Muscle layer of colon (tissue), 2 donors: Measurements from ENCODE around the gene SH3RF3.

Source experiments
- H3K27ac ChIP-seq: one replicate; pipeline ENCODE4 v1.7.0; 2013; ENCODE audit warnings: low read depth, mild to moderate bottlenecking, low read length, moderate library complexity
- H3K27me3 ChIP-seq, 2 donors: one replicate each; pipeline ENCODE4 v1.7.0; 2013; ENCODE audit warnings: low read length in 2 of 2, mild to moderate bottlenecking in 2 of 2; ENCODE audit not compliant: insufficient read depth in 2 of 2, control insufficient read depth in 1 of 2
- H3K36me3 ChIP-seq: one replicate; pipeline ENCODE4 v1.7.0; 2013; ENCODE audit warnings: mild to moderate bottlenecking, low read length; ENCODE audit not compliant: insufficient read depth
- H3K4me1 ChIP-seq: one replicate; pipeline ENCODE4 v1.7.0; 2013; ENCODE audit warnings: mild to moderate bottlenecking, low read length; ENCODE audit not compliant: insufficient read depth
- H3K4me3 ChIP-seq, 2 donors: one replicate each; pipeline ENCODE4 v1.7.0; 2013; ENCODE audit warnings: low read length in 2 of 2, low read depth in 1 of 2, mild to moderate bottlenecking in 1 of 2, moderate library complexity in 1 of 2
- H3K9ac ChIP-seq: one replicate; pipeline ENCODE4 v1.7.0; 2013; ENCODE audit warnings: low read length
- H3K9me3 ChIP-seq: one replicate; pipeline ENCODE4 v1.7.0; 2013; ENCODE audit warnings: mild to moderate bottlenecking, low read length
- donor health status: abdominal sarcoma.
- donor health status: Adenocarcinoma of cecum.

SH3RF3 gene

DNA sequence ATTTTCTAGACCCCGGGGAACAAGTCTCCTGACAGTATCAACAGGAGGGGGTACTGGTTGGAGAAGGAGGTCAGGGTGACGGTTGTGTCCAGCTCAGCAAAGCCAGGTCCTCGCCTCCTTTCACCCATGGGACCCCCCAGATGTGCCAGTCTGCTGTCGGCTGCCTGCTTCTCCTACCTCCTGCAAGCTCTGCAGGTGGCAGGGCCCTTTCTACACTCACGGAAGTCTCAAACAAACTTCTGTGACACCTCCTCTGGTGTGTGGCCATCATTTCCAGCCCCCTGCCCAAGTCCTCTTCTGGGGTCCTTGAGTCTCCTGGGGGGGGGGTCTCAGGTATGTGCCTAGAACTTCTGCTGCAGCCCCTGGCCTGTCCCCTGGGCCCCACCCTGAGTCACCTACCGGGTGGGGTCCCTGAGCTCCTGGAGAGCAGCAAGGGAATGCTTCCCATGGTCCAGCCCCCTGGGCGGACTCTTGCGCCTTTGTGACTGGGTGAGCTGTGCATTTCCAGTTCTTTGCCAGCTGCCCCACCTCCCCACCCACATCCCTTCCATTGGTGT lies 12.8 kb downstream of the SH3RF3 start:
- H3K9ac ChIP-seq = no peak overlapping the region
- H3K27ac ChIP-seq = no peak overlapping the region
- no peaks in the 10 kb centered on the region for H3K9me3 ChIP-seq
- no peaks in the 10 kb centered on the region for H3K4me1 ChIP-seq
- no peaks in the 10 kb centered on the region for H3K36me3 ChIP-seq
- H3K27me3 ChIP-seq = no peaks in the 10 kb centered on the region
- H3K4me3 ChIP-seq = no peak overlapping the region

DNA sequence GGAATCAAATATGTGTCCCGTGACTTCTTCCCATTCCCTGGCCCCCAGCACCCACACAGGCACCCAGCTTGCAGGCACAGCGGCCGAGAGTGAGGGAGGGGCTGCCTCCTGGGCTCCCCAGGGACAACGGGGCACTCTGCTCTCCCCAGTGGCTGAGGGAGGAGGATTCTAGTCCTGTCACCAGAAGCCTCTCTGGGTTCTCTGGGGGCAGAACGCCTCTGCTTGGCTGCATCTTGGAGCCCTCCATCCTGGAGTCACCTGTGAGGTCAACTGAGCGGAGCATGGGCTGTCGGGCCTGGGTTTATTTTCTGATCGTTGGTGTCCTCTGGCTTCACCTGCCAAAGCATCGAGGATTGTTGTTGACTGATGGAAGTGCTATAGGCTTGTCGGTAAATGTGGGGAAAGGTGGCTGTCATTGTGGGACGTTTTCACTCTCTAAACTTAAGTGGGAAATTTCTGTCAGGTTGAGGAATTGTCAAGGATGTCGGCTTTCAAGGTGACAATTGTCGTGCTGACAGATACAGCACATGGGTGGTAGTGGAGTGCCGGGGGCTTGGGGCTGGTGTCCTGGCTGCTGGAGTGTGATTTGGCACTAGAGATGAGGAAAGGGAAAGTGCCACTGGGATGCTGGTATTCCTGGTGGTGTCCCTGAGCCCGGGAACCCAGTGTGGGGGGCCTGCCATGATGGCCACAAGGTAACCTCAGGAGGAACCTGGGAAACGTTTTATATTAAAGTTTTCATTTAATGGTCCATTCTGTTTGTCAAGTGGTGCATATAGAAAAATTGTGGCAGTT lies 13.6 kb downstream of the SH3RF3 start:
- Histone ChIP-seq H3K27ac (no peak overlapping the region), H3K4me1 (no peaks in the 10 kb centered on the region), H3K27me3 (no peaks in the 10 kb centered on the region), H3K9ac (no peak overlapping the region), H3K36me3 (no peaks in the 10 kb centered on the region), H3K9me3 (no peaks in the 10 kb centered on the region), H3K4me3 (no peak overlapping the region)

DNA sequence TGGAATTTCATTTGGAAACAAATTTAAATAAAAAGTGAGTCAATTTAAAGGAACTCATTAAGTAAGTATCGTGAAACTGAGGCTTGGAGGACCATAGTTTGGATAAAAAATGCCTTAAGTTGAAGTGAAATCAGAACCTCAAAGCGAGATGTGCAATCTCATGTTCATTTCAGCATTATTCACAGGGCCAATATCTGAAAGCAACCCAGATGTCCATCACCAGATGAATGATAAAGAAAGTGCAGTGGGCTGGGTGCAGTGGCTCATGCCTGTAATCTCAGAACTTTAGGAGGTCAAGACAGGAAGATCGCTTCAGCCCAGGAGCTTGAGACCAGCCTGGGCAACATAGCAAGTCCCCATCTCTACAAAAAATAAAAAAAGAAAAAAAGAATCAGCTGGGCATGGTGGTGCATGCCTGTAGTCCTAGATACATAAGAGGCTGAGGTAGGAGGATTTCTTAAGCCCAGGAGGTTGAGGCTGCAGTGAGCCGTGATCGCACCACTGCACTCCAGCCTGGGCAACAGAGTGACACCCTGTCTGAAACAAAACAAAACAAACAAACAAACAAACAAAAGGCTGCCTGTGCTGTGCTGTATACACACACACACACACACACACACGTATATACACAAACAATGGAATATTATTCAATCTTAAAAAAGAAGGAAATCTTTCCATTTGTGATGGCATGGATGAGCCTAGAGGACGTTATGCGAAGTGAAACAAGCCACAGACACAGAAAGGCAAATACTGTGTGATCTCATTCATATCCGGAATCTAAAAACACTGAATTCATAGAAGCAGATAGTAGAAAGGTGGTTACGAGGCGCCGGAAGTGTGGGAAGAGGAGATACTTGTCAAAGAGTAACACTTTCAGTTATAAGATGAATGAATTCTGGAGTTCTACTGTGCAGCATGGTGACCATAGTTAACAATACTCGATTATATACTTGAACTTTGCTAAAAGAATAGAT lies 14.5 kb downstream of the SH3RF3 start:
- H3K4me3 ChIP-seq = no peak overlapping the region
- H3K4me1 ChIP-seq = no peaks in the 10 kb centered on the region
- no peaks in the 10 kb centered on the region for H3K9me3 ChIP-seq
- no peaks in the 10 kb centered on the region for H3K36me3 ChIP-seq
- H3K9ac ChIP-seq = no peak overlapping the region
- no peak overlapping the region for H3K27ac ChIP-seq
- H3K27me3 ChIP-seq = no peaks in the 10 kb centered on the region

DNA sequence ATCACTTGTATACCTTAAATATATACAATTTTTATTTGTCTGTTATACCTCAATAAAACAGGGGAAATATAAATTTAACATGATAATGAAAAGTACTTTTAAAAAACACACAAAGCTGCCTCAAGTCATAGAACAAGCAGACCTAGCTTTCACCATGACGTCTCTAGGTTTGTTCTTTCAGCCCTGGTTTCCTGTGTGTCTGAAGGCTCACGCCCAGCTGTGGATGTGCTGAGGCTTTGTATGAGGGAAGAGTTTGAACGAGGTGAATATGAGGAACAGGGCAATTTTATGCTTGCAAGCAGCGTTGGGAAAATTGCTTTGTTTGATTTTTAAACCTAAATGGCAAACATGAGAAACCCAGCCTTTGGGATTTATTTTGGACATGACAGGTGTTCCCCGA lies 15.3 kb downstream of the SH3RF3 start:
- H3K4me3 ChIP-seq = no peak overlapping the region
- no peaks in the 10 kb centered on the region for H3K4me1 ChIP-seq
- H3K9ac ChIP-seq = no peak overlapping the region
- H3K27me3 ChIP-seq = no peaks in the 10 kb centered on the region
- no peak overlapping the region for H3K27ac ChIP-seq
- H3K36me3 ChIP-seq = no peaks in the 10 kb centered on the region
- no peaks in the 10 kb centered on the region for H3K9me3 ChIP-seq

DNA sequence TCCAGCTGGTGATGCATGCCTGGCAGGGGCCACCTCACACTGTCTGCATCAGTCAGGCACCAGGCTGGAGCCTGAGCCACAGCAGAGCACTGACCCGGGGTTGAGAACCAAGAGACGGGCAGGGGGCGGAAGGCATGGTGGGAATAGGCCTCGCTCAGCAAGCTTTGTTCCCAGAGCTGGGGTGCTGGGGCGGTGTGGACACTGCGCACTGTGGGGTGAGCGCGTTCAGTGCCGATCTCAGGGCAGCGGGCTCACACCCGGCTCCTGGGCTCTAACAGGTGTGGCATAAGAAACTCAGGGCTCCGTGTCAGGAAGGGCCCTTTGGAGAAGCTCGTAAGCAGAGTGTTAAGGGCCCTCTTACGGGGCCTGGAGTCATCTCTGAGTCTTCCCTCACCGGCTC lies 15.7 kb downstream of the SH3RF3 start:
- H3K27me3 ChIP-seq = no peaks in the 10 kb centered on the region
- H3K9me3 ChIP-seq = no peaks in the 10 kb centered on the region
- H3K27ac ChIP-seq = no peak overlapping the region
- no peaks in the 10 kb centered on the region for H3K36me3 ChIP-seq
- no peak overlapping the region for H3K4me3 ChIP-seq
- no peak overlapping the region for H3K9ac ChIP-seq
- no peaks in the 10 kb centered on the region for H3K4me1 ChIP-seq

DNA sequence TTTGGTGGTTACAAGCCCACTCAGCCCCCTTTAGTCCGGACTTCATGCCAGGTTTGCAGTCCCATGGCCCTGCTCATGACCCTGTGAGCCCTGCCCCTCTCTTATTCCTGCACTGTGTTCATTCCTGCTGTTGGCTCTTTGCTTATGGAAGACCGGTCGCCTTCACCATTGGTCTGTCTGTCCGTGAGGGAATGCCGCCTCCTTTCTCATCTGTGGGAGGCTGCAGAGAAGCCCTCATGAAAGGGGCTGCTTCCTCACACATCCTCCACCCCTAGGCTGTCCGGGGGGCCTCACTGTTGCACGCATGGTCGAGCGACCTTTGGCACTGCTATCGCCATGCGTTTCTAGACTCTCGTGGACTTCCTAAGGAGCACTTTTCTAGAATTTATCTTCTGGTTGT lies 16.3 kb downstream of the SH3RF3 start:
- Histone ChIP-seq H3K4me3 (no peak overlapping the region), H3K9ac (no peak overlapping the region), H3K27ac (no peak overlapping the region), H3K36me3 (no peaks in the 10 kb centered on the region), H3K9me3 (no peaks in the 10 kb centered on the region), H3K27me3 (no peaks in the 10 kb centered on the region), H3K4me1 (no peaks in the 10 kb centered on the region)

DNA sequence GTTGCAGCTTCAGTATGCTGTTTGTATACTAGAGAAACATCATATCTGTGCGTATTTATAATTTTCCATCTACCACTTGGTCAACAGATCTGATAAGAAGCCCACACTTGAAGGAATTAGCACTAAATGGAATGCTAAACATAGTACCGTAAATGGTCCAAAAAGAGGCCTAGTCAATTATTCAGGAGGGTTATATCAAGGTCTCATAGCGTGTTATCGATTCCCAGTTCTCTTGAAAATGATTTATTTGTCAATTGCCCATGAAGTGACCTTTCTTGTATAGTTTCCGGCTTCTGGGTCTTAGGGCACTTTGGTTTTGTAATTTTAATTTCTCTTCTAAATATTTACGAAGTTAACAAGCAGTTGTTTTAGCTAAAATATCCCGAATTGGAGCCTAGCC lies 18.4 kb downstream of the SH3RF3 start:
- H3K9ac ChIP-seq = no peak overlapping the region
- H3K36me3 ChIP-seq = no peaks in the 10 kb centered on the region
- H3K4me3 ChIP-seq = no peak overlapping the region
- no peaks in the 10 kb centered on the region for H3K27me3 ChIP-seq
- no peaks in the 10 kb centered on the region for H3K4me1 ChIP-seq
- no peak overlapping the region for H3K27ac ChIP-seq
- H3K9me3 ChIP-seq = no peaks in the 10 kb centered on the region

DNA sequence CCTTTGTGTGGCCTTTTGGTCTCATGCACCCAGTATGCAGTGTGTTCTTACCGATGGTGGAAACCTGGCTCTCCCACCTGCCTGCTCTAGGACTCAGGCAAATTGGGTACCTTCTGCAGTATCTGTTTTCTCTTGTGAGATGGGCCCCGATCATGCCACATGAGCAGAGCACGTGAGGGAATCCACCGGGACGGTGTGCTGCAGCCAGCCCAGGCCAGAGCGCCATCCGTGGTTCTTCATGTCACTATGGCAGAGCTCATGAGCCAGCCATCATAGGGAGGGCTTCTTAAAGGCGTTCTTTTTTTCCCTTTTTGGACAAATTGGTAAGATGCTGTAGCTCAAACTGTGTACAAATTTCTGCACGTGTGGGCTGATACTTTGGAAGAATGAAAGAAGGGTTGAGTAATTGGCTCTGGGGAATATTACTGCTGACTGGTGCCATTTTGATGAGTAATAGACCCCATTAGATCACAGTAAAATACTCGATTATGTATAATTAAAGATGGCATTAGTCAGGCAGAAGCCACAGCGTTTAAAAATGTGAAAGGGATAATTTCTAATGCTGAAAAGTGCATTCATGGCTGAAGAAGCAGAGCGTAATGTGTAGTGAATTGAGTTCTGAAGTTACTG lies 19.2 kb downstream of the SH3RF3 start:
- H3K27ac ChIP-seq = no peak overlapping the region
- no peak overlapping the region for H3K4me3 ChIP-seq
- H3K36me3 ChIP-seq = no peaks in the 10 kb centered on the region

DNA sequence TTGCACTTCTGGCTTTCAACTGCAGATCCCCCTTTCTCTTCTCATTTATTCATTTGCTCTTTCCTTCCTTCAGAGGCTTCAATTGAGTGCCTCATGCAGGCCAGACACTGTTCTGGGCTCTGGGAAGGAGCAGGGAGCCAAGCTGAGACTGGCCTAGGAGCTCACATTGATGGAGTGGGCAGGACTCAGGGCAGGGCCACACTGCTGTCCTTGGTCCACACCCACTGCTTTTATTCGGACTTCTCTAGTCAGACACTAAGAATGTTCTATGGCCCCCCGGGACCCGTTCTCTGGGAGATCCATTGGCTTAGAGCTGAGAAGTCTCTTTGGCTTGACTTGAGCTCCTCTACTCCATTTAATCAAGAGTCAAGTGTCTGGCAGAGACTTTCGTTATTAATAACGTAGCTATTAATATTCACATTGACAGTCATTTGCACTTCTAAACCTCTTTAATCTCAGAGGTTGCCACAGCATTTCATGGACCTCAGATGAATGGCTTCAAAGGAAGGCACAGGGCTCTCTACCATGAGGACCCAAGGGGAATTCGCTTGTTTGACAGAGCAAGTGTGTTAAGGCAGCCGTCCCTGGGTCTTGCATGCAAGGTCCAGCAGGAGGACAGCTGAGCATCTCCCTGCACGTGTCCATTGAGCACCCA lies 20.1 kb downstream of the SH3RF3 start:
- no peaks in the 10 kb centered on the region for H3K9me3 ChIP-seq
- H3K27ac ChIP-seq = no peak overlapping the region
- no peaks in the 10 kb centered on the region for H3K36me3 ChIP-seq
- no peak overlapping the region for H3K4me3 ChIP-seq
- H3K27me3 ChIP-seq = no peaks in the 10 kb centered on the region
- no peaks in the 10 kb centered on the region for H3K4me1 ChIP-seq
- no peak overlapping the region for H3K9ac ChIP-seq

More for the DNA sequence above, 19.2 kb downstream of the SH3RF3 start:
- H3K9me3 ChIP-seq = no peaks in the 10 kb centered on the region
- H3K4me1 ChIP-seq = no peaks in the 10 kb centered on the region
- no peaks in the 10 kb centered on the region for H3K27me3 ChIP-seq
- no peak overlapping the region for H3K9ac ChIP-seq

DNA sequence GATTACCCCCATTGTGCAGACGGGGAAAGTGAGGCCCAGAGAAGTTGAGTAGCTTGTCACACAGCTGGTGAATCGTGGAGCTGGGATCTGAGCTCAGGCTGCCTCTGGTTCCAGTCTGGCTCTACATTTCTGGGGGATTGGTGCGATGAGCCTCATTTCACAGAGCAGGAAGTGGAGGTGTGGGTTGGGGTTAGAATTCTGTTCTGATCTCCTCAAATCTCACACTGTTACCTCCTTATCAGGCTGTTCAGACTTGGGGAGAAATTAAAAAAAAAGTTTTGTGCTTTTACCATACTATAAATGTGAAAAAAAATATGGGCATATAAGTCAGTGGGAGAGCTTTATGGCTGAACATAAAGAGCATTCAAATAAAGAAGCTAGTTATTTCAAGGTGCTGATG lies 21.6 kb downstream of the SH3RF3 start:
- no peaks in the 10 kb centered on the region for H3K36me3 ChIP-seq
- H3K9ac ChIP-seq = no peak overlapping the region
- H3K4me1 ChIP-seq = no peaks in the 10 kb centered on the region
- no peaks in the 10 kb centered on the region for H3K9me3 ChIP-seq
- H3K27me3 ChIP-seq = no peaks in the 10 kb centered on the region
- no peak overlapping the region for H3K27ac ChIP-seq
- no peak overlapping the region for H3K4me3 ChIP-seq

DNA sequence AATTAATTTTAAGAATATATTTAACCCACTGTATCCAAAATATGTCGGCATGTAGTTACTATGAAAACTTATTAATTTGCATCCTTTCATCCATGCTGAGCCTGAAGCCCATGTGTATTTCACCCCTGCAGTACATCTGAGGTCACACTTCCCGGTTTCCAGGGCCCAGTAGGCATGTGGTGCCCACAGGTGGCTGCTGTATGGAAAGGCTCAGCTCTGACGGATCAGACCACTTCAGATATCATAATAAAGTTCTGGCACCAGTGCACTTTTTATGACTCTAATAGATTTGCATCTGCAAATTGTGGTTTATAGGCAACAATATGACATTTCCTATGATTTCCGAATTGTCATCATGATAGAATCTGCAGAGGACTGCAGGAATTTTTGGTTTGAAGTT lies 22.5 kb downstream of the SH3RF3 start:
- Histone ChIP-seq H3K4me3 (no peak overlapping the region), H3K9ac (no peak overlapping the region), H3K27me3 (no peaks in the 10 kb centered on the region), H3K9me3 (no peaks in the 10 kb centered on the region), H3K36me3 (no peaks in the 10 kb centered on the region), H3K4me1 (no peaks in the 10 kb centered on the region), H3K27ac (no peak overlapping the region)
